CD1c-positive myeloid dendritic cell (primary cell): ENCODE data around the gene URI1.
"Not testable (repeated sequence)": the region's sequence is repeated elsewhere in the genome, so short reads cannot be mapped to it uniquely, and the experiment has no call there.

ENCODE experiments used
- DNase-seq: peaks from one replicate; pipeline ENCODE4 v3.0.0-alpha.2; 2016; ENCODE audit errors: extremely low spot score

URI1 gene

GRCh38 chr19:30022659-30023058 is 80.6 kb downstream of the URI1 start:
- DNase-seq = no peak

GRCh38 chr19:30023330-30023729 is 81.3 kb downstream of the URI1 start:
- no peak for DNase-seq

GRCh38 chr19:30024091-30024490 is 82.1 kb downstream of the URI1 start:
- no peak for DNase-seq

- DNase-seq = no peak
Observed at GRCh38 chr19:30026933-30027332, 84.9 kb downstream of the URI1 start.

- no peak for DNase-seq
Observed at GRCh38 chr19:30028118-30028991, 86.3 kb downstream of the URI1 start.

GRCh38 chr19:30028992-30029343 is 86.9 kb downstream of the URI1 start:
- DNase-seq = no peak

- no peak for DNase-seq
Observed at GRCh38 chr19:30029721-30030510, 87.9 kb downstream of the URI1 start.

GRCh38 chr19:30034321-30034720 is 92.3 kb downstream of the URI1 start:
- no peak for DNase-seq

- no peak for DNase-seq
Observed at GRCh38 chr19:30036154-30037129, 94.4 kb downstream of the URI1 start.

- no peak for DNase-seq
Observed at GRCh38 chr19:30037835-30038234, 95.8 kb downstream of the URI1 start.

- DNase-seq = not testable (repeated sequence)
Observed at GRCh38 chr19:30041931-30042330, 99.9 kb downstream of the URI1 start.

GRCh38 chr19:30043008-30043407 is 101.0 kb downstream of the URI1 start:
- not testable (repeated sequence) for DNase-seq

- no peak for DNase-seq
Observed at GRCh38 chr19:30044273-30045248, 102.5 kb downstream of the URI1 start.

GRCh38 chr19:30046522-30046921 is 104.5 kb downstream of the URI1 start:
- DNase-seq = peak; percentile 1

- no peak for DNase-seq
Observed at GRCh38 chr19:30047432-30047831, 105.4 kb downstream of the URI1 start.

- no peak for DNase-seq
Observed at GRCh38 chr19:30049226-30049625, 107.2 kb downstream of the URI1 start.

- DNase-seq = no peak
Observed at GRCh38 chr19:30049846-30050667, 108.0 kb downstream of the URI1 start.

- DNase-seq = no peak
Observed at GRCh38 chr19:30052122-30053075, 110.4 kb downstream of the URI1 start.

- DNase-seq = no peak
Observed at GRCh38 chr19:30053558-30053957, 111.5 kb downstream of the URI1 start.
